ACC112 (cell line): ENCODE measurements around the gene KCNT2.
"Not testable (repeated sequence)": the region's sequence is repeated elsewhere in the genome, so short reads cannot be mapped to it uniquely, and the experiment has no call there.

Experiments
- H2AFZ ChIP-seq: fragments of 200-600 bp; sonication (generic); one replicate; pipeline ENCODE4 v1.6.0; 2017; ENCODE audit warnings: antibody characterized with exemption, low read length; ENCODE audit not compliant: unreplicated experiment
- H3K27ac ChIP-seq: fragments of 200-600 bp; sonication (generic); 2 replicates; pipeline ENCODE4 v1.5.1; 2014; ENCODE audit warnings: low read depth, mild to moderate bottlenecking, antibody characterized with exemption, low read length, moderate library complexity
- H3K27me3 ChIP-seq: fragments of 200-600 bp; sonication (generic); 2 replicates; pipeline ENCODE4 v1.6.1; 2014; ENCODE audit warnings: mild to moderate bottlenecking, antibody characterized with exemption, low read length, moderate library complexity, mixed read lengths; ENCODE audit not compliant: insufficient read depth
- H3K36me3 ChIP-seq: fragments of 200-600 bp; sonication (generic); 2 replicates; pipeline ENCODE4 v1.6.1; 2016; ENCODE audit warnings: mild to moderate bottlenecking, antibody characterized with exemption, low read length, moderate library complexity, mixed read lengths; ENCODE audit not compliant: insufficient read depth
- H3K4me1 ChIP-seq: fragments of 200-600 bp; sonication (generic); one replicate; pipeline ENCODE4 v1.6.1; 2016; ENCODE audit warnings: low read length, mixed read lengths; ENCODE audit not compliant: insufficient read depth, unreplicated experiment, control insufficient read depth
- H3K4me3 ChIP-seq: fragments of 200-600 bp; sonication (generic); 2 replicates; pipeline ENCODE4 v1.5.1; 2014; ENCODE audit warnings: mild to moderate bottlenecking, low read depth, low read length
- H3K79me2 ChIP-seq: fragments of 200-600 bp; sonication (generic); one replicate; pipeline ENCODE4 v1.6.0; 2016; ENCODE audit warnings: low read length; ENCODE audit not compliant: control insufficient read depth, unreplicated experiment, insufficient read depth

The KCNT2 gene

GRCh38 chr1:196302981-196303380 lies 305.3 kb downstream of the KCNT2 start:
- Histone ChIP-seq H2AFZ (no peak overlapping the region), H3K27ac (no peak overlapping the region), H3K79me2 (no peaks in the 10 kb centered on the region), H3K27me3 (no peaks in the 10 kb centered on the region), H3K4me3 (no peak overlapping the region), H3K4me1 (no peaks in the 10 kb centered on the region), H3K36me3 (no peaks in the 10 kb centered on the region)

GRCh38 chr1:196302420-196302819 lies 305.8 kb downstream of the KCNT2 start:
- H3K36me3 ChIP-seq, result no peaks in the 10 kb centered on the region
- H3K4me1 ChIP-seq, result no peaks in the 10 kb centered on the region
- H3K27me3 ChIP-seq, result no peaks in the 10 kb centered on the region
- no peak overlapping the region for H3K4me3 ChIP-seq
- H3K27ac ChIP-seq, result no peak overlapping the region
- no peak overlapping the region for H2AFZ ChIP-seq
- H3K79me2 ChIP-seq, result no peaks in the 10 kb centered on the region

- no peak overlapping the region for H2AFZ ChIP-seq
- H3K79me2 ChIP-seq, result no peaks in the 10 kb centered on the region
- H3K4me1 ChIP-seq, result no peaks in the 10 kb centered on the region
- no peak overlapping the region for H3K4me3 ChIP-seq
- no peaks in the 10 kb centered on the region for H3K36me3 ChIP-seq
- no peaks in the 10 kb centered on the region for H3K27me3 ChIP-seq
- no peak overlapping the region for H3K27ac ChIP-seq
These were observed 312.5 kb downstream of the KCNT2 start for GRCh38 chr1:196295766-196296165.

GRCh38 chr1:196278816-196279215 lies 329.4 kb downstream of the KCNT2 start:
- Histone ChIP-seq H3K4me3 (no peak overlapping the region), H3K27ac (no peak overlapping the region), H3K79me2 (no peaks in the 10 kb centered on the region), H3K27me3 (no peaks in the 10 kb centered on the region), H2AFZ (no peak overlapping the region), H3K36me3 (no peaks in the 10 kb centered on the region), H3K4me1 (no peaks in the 10 kb centered on the region)

- Histone ChIP-seq H3K79me2 (no peaks in the 10 kb centered on the region), H3K27me3 (no peaks in the 10 kb centered on the region), H2AFZ (no peak overlapping the region), H3K27ac (no peak overlapping the region), H3K4me1 (no peaks in the 10 kb centered on the region), H3K36me3 (no peaks in the 10 kb centered on the region), H3K4me3 (no peak overlapping the region)
These were observed 330.4 kb downstream of the KCNT2 start for GRCh38 chr1:196277860-196278259.

GRCh38 chr1:196271212-196271947 lies 336.9 kb downstream of the KCNT2 start:
- Histone ChIP-seq H3K4me3 (no peak overlapping the region), H3K27me3 (no peaks in the 10 kb centered on the region), H2AFZ (no peak overlapping the region), H3K4me1 (no peaks in the 10 kb centered on the region), H3K36me3 (no peaks in the 10 kb centered on the region), H3K79me2 (no peaks in the 10 kb centered on the region), H3K27ac (no peak overlapping the region)

- H3K36me3 ChIP-seq, H2AFZ ChIP-seq, H3K4me3 ChIP-seq, H3K27me3 ChIP-seq, H3K4me1 ChIP-seq, H3K27ac ChIP-seq, H3K79me2 ChIP-seq: not testable (repeated sequence)
These were observed 345.2 kb downstream of the KCNT2 start for GRCh38 chr1:196263086-196263485.

- H2AFZ ChIP-seq, result no peak overlapping the region
- H3K4me1 ChIP-seq, result no peaks in the 10 kb centered on the region
- no peaks in the 10 kb centered on the region for H3K36me3 ChIP-seq
- no peaks in the 10 kb centered on the region for H3K79me2 ChIP-seq
- no peak overlapping the region for H3K4me3 ChIP-seq
- H3K27ac ChIP-seq, result no peak overlapping the region
- H3K27me3 ChIP-seq, result no peaks in the 10 kb centered on the region
These were observed 348.0 kb downstream of the KCNT2 start for GRCh38 chr1:196260270-196260669.

- no peak overlapping the region for H3K27ac ChIP-seq
- no peaks in the 10 kb centered on the region for H3K36me3 ChIP-seq
- H2AFZ ChIP-seq, result no peak overlapping the region
- no peaks in the 10 kb centered on the region for H3K27me3 ChIP-seq
- H3K4me3 ChIP-seq, result no peak overlapping the region
- H3K4me1 ChIP-seq, result no peaks in the 10 kb centered on the region
- H3K79me2 ChIP-seq, result no peaks in the 10 kb centered on the region
These were observed 348.9 kb downstream of the KCNT2 start for GRCh38 chr1:196259316-196259715.

- Histone ChIP-seq H3K27ac (no peak overlapping the region), H3K27me3 (no peaks in the 10 kb centered on the region), H3K4me3 (no peak overlapping the region), H3K79me2 (no peaks in the 10 kb centered on the region), H3K36me3 (no peaks in the 10 kb centered on the region), H2AFZ (no peak overlapping the region), H3K4me1 (no peaks in the 10 kb centered on the region)
These were observed 352.5 kb downstream of the KCNT2 start for GRCh38 chr1:196255762-196256161.

GRCh38 chr1:196229546-196229945 lies 378.7 kb downstream of the KCNT2 start:
- Histone ChIP-seq H3K36me3 (no peaks in the 10 kb centered on the region), H3K4me3 (no peak overlapping the region), H3K27me3 (no peaks in the 10 kb centered on the region), H3K4me1 (no peaks in the 10 kb centered on the region), H3K27ac (no peak overlapping the region), H2AFZ (no peak overlapping the region), H3K79me2 (no peaks in the 10 kb centered on the region)
